HCT116 (cell line): ENCODE measurements around the gene EHBP1.

Experiments used
- ELF1 ChIP-seq: IDR thresholded peaks from 2 replicates; pipeline ENCODE4 v1.6.1; 2012; ENCODE audit warnings: low read depth, borderline replicate concordance
- EZH2 ChIP-seq: fragments of 200-600 bp; sonication (generic); IDR thresholded peaks from 2 replicates; pipeline ENCODE4 v1.6.1; 2017; ENCODE audit warnings: antibody characterized with exemption, mixed run types
- POLR2A ChIP-seq: IDR thresholded peaks from 2 replicates; pipeline ENCODE4 v1.7.0; 2011; ENCODE audit warnings: borderline replicate concordance; ENCODE audit not compliant: insufficient read depth, insufficient read length; ENCODE audit errors: extremely low read depth
- POLR2AphosphoS5 ChIP-seq: IDR thresholded peaks from 2 replicates; pipeline ENCODE4 v1.6.1; 2011; ENCODE audit warnings: mild to moderate bottlenecking, low read depth, low read length, moderate library complexity
- TF ChIP-seq, protein P1 (sequence below): IDR thresholded peaks from 2 replicates; pipeline ENCODE4 v1.6.1; 2012
- TF ChIP-seq, protein P2 (sequence below), 3 experiments: fragments of 200-600 bp in 1 of 3; sonication (generic) in 1 of 3; IDR thresholded peaks in 2 of 3; conservative IDR thresholded peaks in 1 of 3; 2 replicates each; pipeline ENCODE4 v1.5.1; 2012 to 2017; ENCODE audit warnings: low read depth in 2 of 3, low read length in 2 of 3, antibody characterized with exemption in 1 of 3, borderline replicate concordance in 1 of 3, control low read depth in 1 of 3, mild to moderate bottlenecking in 1 of 3, mixed read lengths in 1 of 3, mixed run types in 1 of 3, moderate library complexity in 1 of 3; ENCODE audit not compliant: insufficient read depth in 1 of 3

DNA sequence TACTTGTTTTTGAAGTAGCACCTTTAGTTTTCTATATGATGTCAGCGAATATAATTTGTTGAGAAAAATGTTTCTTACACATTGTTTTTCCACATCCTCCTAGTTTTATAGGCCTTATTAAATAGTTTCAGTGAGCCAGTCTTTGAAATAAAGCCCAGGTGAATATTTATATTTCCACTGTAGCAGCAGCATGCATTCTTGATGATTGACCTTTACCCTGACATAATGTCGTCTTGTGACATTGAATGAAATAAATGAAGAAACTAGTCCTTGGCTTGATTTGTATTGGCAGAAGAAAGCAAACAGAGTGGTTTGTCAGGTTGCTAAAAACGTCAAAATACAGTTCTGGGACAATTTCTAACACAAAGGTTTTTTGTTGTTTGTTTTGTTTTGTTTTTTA is 84.4 kb downstream of the EHBP1 start:
- TF ChIP-seq EZH2 (no peak), POLR2A (no peak), ELF1 (no peak), POLR2AphosphoS5 (no peak)
- TF ChIP-seq, protein P1, sequence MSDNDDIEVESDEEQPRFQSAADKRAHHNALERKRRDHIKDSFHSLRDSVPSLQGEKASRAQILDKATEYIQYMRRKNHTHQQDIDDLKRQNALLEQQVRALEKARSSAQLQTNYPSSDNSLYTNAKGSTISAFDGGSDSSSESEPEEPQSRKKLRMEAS: no peak
- TF ChIP-seq, protein P2, sequence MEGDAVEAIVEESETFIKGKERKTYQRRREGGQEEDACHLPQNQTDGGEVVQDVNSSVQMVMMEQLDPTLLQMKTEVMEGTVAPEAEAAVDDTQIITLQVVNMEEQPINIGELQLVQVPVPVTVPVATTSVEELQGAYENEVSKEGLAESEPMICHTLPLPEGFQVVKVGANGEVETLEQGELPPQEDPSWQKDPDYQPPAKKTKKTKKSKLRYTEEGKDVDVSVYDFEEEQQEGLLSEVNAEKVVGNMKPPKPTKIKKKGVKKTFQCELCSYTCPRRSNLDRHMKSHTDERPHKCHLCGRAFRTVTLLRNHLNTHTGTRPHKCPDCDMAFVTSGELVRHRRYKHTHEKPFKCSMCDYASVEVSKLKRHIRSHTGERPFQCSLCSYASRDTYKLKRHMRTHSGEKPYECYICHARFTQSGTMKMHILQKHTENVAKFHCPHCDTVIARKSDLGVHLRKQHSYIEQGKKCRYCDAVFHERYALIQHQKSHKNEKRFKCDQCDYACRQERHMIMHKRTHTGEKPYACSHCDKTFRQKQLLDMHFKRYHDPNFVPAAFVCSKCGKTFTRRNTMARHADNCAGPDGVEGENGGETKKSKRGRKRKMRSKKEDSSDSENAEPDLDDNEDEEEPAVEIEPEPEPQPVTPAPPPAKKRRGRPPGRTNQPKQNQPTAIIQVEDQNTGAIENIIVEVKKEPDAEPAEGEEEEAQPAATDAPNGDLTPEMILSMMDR (IDR thresholded peaks at IDR 0.05 in 2 of 3, conservative IDR thresholded peaks at IDR 0.05 in 1 of 3; ENCODE audit: borderline replicate concordance in 1 of 3, insufficient read depth in 1 of 3, low read depth in 2 of 3, low read length in 2 of 3): no peak
